HCT116 (cell line): ENCODE results near the gene MST1. TPM values are rescaled to one million over a fixed set of nuclear protein-coding genes. Genes with fewer than 3 reads are reported as not detected.

Experiments
- ATAC-seq: fragments of 200-7000 bp; cut with Tn5 transposase; 2 replicates; pipeline ENCODE4 v1.9.1; 2020; ENCODE audit warnings: mild to moderate bottlenecking, moderate library complexity
- BruUV-seq: library from RNA; stranded (reverse); fragments of 400-500 nt; replicated peaks from 2 replicates; lab custom pipeline; 2021; lab: Mats Ljungman, UMichigan
- CTCF ChIA-PET: fragments of 300-600 bp; sonication (Branson Sonifier 250); formaldehyde crosslinking; loops from one replicate; lab custom pipeline; 2021; ENCODE audit warnings: antibody characterized with exemption; lab: Charles Lee
- POLR2A ChIA-PET: fragments of 300-600, 350-600 bp; sonication (Branson Sonifier 250); formaldehyde crosslinking; loops from one replicate; lab custom pipeline; 2021; ENCODE audit warnings: antibody characterized with exemption; lab: Charles Lee
- RAD21 ChIA-PET, 2 experiments: fragments of 300-600 bp; sonication (Branson Sonifier 250); formaldehyde crosslinking; loops; one replicate each; lab custom pipeline; 2023; ENCODE audit warnings: low total read pairs in 2 of 2; ENCODE audit not compliant: uncharacterized antibody in 2 of 2, unreplicated experiment in 2 of 2, low non-redundant PET in 1 of 2; lab: Charles Lee
- DNase-seq: peaks from one replicate; pipeline ENCODE4 v3.0.0-alpha.2; 2010; ENCODE audit warnings: low read depth, low spot score
- H2AFZ ChIP-seq: fragments of 200-600 bp; shearing (Covaris generic), sonication (generic); 2 replicates; pipeline ENCODE4 v1.6.1; 2017; ENCODE audit warnings: low read depth, mixed run types, mixed read lengths, antibody characterized with exemption, low read length; ENCODE audit not compliant: poor library complexity, severe bottlenecking
- H3K27ac ChIP-seq: 2 replicates; pipeline ENCODE4 v1.5.1; 2012; ENCODE audit warnings: low read depth, low read length
- H3K27me3 ChIP-seq: fragments of 200-600 bp; sonication (generic); 2 replicates; pipeline ENCODE4 v1.6.1; 2016; ENCODE audit warnings: mixed run types, low read length, mixed read lengths; ENCODE audit not compliant: insufficient read depth
- H3K36me3 ChIP-seq, 2 experiments: fragments of 200-500 bp in 1 of 2; fragments of 200-600 bp in 1 of 2; sonication (Bioruptor generic) in 1 of 2; sonication (generic) in 1 of 2; 2 replicates each; pipeline versions ENCODE4 v1.5.1 to v1.6.1; 2014 to 2016; ENCODE audit warnings: low read length in 2 of 2, inconsistent platforms in 1 of 2, mixed read lengths in 1 of 2, mixed run types in 1 of 2; ENCODE audit not compliant: insufficient read depth in 2 of 2, control insufficient read depth in 1 of 2
- H3K4me1 ChIP-seq, 2 experiments: fragments of 200-600 bp in 1 of 2; sonication (generic) in 1 of 2; 2 replicates each; pipeline versions ENCODE4 v1.5.1 to v1.6.1; 2012 to 2017; ENCODE audit warnings: low read length in 2 of 2, inconsistent platforms in 1 of 2, mild to moderate bottlenecking in 1 of 2, mixed read lengths in 1 of 2, mixed run types in 1 of 2, moderate library complexity in 1 of 2; ENCODE audit not compliant: insufficient read depth in 2 of 2, control insufficient read depth in 1 of 2
- H3K4me2 ChIP-seq: fragments of 200-600 bp; sonication (generic); 2 replicates; pipeline ENCODE4 v1.6.1; 2017; ENCODE audit warnings: mixed run types, low read length, mixed read lengths
- H3K4me3 ChIP-seq, 2 experiments: fragments of 200-600 bp in 1 of 2; sonication (generic) in 1 of 2; replicated peaks in 1 of 2; 2 replicates each; pipeline ENCODE4 v1.5.1; 2011 to 2016; ENCODE audit warnings: low read length in 2 of 2, control low read depth in 1 of 2, low read depth in 1 of 2, mild to moderate bottlenecking in 1 of 2, mixed read lengths in 1 of 2, mixed run types in 1 of 2
- H3K79me2 ChIP-seq: fragments of 200-600 bp; sonication (generic); 2 replicates; pipeline ENCODE4 v1.6.1; 2017; ENCODE audit warnings: mild to moderate bottlenecking, mixed run types, low read length, moderate library complexity, mixed read lengths; ENCODE audit not compliant: insufficient read depth
- H3K9ac ChIP-seq: fragments of 200-600 bp; sonication (generic); 2 replicates; pipeline ENCODE4 v1.6.1; 2016; ENCODE audit warnings: low read length, mixed read lengths
- H3K9me2 ChIP-seq: fragments of 200-600 bp; sonication (generic), shearing (Covaris generic); 2 replicates; pipeline ENCODE4 v1.6.1; 2017; ENCODE audit warnings: mixed run types, mild to moderate bottlenecking, moderate library complexity; ENCODE audit not compliant: insufficient read depth
- H3K9me3 ChIP-seq, 2 experiments: fragments of 200-500 bp in 1 of 2; fragments of 200-600 bp in 1 of 2; sonication (Bioruptor generic) in 1 of 2; sonication (generic) in 1 of 2; 2 replicates each; pipeline ENCODE4 v1.6.1; 2014 to 2017; ENCODE audit warnings: low read length in 2 of 2, mixed read lengths in 2 of 2, inconsistent platforms in 1 of 2, low read depth in 1 of 2, mild to moderate bottlenecking in 1 of 2, mixed run types in 1 of 2, moderate library complexity in 1 of 2; ENCODE audit not compliant: control insufficient read depth in 1 of 2, insufficient read depth in 1 of 2
- H4K20me1 ChIP-seq: fragments of 200-600 bp; sonication (generic), shearing (Covaris generic); 2 replicates; pipeline ENCODE4 v1.6.1; 2017; ENCODE audit warnings: mixed run types, mild to moderate bottlenecking, moderate library complexity; ENCODE audit not compliant: insufficient read depth
- ELF1 ChIP-seq: IDR thresholded peaks from 2 replicates; pipeline ENCODE4 v1.6.1; 2012; ENCODE audit warnings: low read depth, borderline replicate concordance
- EZH2 ChIP-seq: fragments of 200-600 bp; sonication (generic); IDR thresholded peaks from 2 replicates; pipeline ENCODE4 v1.6.1; 2017; ENCODE audit warnings: antibody characterized with exemption, mixed run types
- FOSL1 ChIP-seq: IDR thresholded peaks from 2 replicates; pipeline ENCODE4 v1.6.1; 2012; ENCODE audit warnings: low read depth
- JUND ChIP-seq: IDR thresholded peaks from 2 replicates; pipeline ENCODE4 v1.6.1; 2012
- POLR2A ChIP-seq: IDR thresholded peaks from 2 replicates; pipeline ENCODE4 v1.7.0; 2011; ENCODE audit warnings: borderline replicate concordance; ENCODE audit not compliant: insufficient read depth, insufficient read length; ENCODE audit errors: extremely low read depth
- POLR2AphosphoS5 ChIP-seq: IDR thresholded peaks from 2 replicates; pipeline ENCODE4 v1.6.1; 2011; ENCODE audit warnings: mild to moderate bottlenecking, low read depth, low read length, moderate library complexity
- RAD21 ChIP-seq: IDR thresholded peaks from 2 replicates; pipeline ENCODE4 v1.6.1; 2012; ENCODE audit warnings: low read depth, mild to moderate bottlenecking
- SIN3A ChIP-seq: IDR thresholded peaks from 2 replicates; pipeline ENCODE4 v1.6.1; 2012; ENCODE audit warnings: low read depth
- SP1 ChIP-seq: IDR thresholded peaks from 2 replicates; pipeline ENCODE4 v1.6.1; 2012; ENCODE audit warnings: low read depth
- SRF ChIP-seq: IDR thresholded peaks from 2 replicates; pipeline ENCODE4 v1.6.1; 2012; ENCODE audit warnings: low read depth
- TCF7L2 ChIP-seq: IDR thresholded peaks from 2 replicates; pipeline ENCODE4 v1.7.0; 2011; ENCODE audit warnings: borderline replicate concordance, inconsistent platforms; ENCODE audit not compliant: insufficient read depth, insufficient read length; ENCODE audit errors: extremely low read depth
- YY1 ChIP-seq: IDR thresholded peaks from 2 replicates; pipeline ENCODE4 v1.6.1; 2011; ENCODE audit warnings: low read length, low read depth, moderate library complexity, mild to moderate bottlenecking; ENCODE audit not compliant: insufficient replicate concordance; ENCODE audit errors: extremely low read depth
- ZFX ChIP-seq: fragments of 450-650 bp; IDR thresholded peaks from 2 replicates; pipeline ENCODE4 v1.6.1; 2017
- ZNF274 ChIP-seq: fragments of 200-500 bp; sonication (Bioruptor generic); IDR thresholded peaks from 2 replicates; pipeline ENCODE4 v1.6.1; 2014; ENCODE audit warnings: mild to moderate bottlenecking, low read depth, low read length, inconsistent platforms
- intact Hi-C: fragments of 100-400 bp; cut with micrococcal nuclease; formaldehyde crosslinking; loops from 2 replicates; pipeline ENCODE4 v1.10.0; 2022
- total RNA-seq: library from RNA; stranded (reverse); gene quantifications from one replicate; pipeline ENCODE4 v1.2.1, GENCODE V29; 2021; ENCODE audit not compliant: unreplicated experiment
- TF ChIP-seq, protein P1 (sequence below), 3 experiments: fragments of 200-600 bp in 1 of 3; sonication (generic) in 1 of 3; IDR thresholded peaks in 2 of 3; conservative IDR thresholded peaks in 1 of 3; 2 replicates each; pipeline ENCODE4 v1.5.1; 2012 to 2017; ENCODE audit warnings: low read depth in 2 of 3, low read length in 2 of 3, antibody characterized with exemption in 1 of 3, borderline replicate concordance in 1 of 3, control low read depth in 1 of 3, mild to moderate bottlenecking in 1 of 3, mixed read lengths in 1 of 3, mixed run types in 1 of 3, moderate library complexity in 1 of 3; ENCODE audit not compliant: insufficient read depth in 1 of 3
- TF ChIP-seq, protein P2 (sequence below): IDR thresholded peaks from 2 replicates; pipeline ENCODE4 v1.6.1; 2012
- TF ChIP-seq, protein P3 (sequence below): IDR thresholded peaks from 2 replicates; pipeline ENCODE4 v1.6.1; 2012
- TF ChIP-seq, protein P4 (sequence below): IDR thresholded peaks from 2 replicates; pipeline ENCODE4 v1.6.1; 2012; ENCODE audit warnings: low read depth
- TF ChIP-seq, protein P5 (sequence below): IDR thresholded peaks from 2 replicates; pipeline ENCODE4 v1.6.1; 2011; ENCODE audit warnings: mild to moderate bottlenecking, low read length, moderate library complexity; ENCODE audit not compliant: insufficient replicate concordance; ENCODE audit errors: extremely low read depth

MST1 gene
- total RNA-seq, 1 experiment from 2014 or later, result 15.4 TPM

DNA sequence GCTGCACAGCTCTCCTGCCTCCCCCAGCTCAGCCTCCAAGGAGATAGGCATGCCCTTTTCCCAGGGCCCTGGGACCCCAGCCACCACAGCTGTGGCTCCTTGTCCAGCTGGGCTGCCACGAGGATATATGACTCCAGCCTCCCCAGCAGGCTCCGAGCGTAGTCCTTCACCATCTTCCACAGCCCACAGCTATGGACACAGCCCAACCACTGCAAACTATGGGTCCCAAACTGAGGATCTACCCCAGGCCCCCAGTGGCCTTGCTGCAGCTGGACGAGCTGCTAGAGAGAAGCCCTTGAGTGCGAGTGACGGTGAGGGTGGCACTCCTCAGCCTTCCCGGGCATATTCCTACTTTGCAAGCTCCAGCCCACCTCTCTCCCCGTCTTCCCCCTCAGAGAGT lies 35.7 kb downstream of the MST1 start:
- no peaks in the 10 kb centered on the region for H3K79me2 ChIP-seq
- no peak overlapping the region for H3K9ac ChIP-seq
- H3K4me2 ChIP-seq, result no peak overlapping the region
- RAD21 ChIA-PET, result no interaction called here
- POLR2A ChIA-PET, result no interaction called here
- H4K20me1 ChIP-seq, result no peaks in the 10 kb centered on the region
- CTCF ChIA-PET, result no interaction called here
- H3K4me3 ChIP-seq, result no peak overlapping the region
- H3K9me3 ChIP-seq, result no peaks in the 10 kb centered on the region
- TF ChIP-seq, protein P1, sequence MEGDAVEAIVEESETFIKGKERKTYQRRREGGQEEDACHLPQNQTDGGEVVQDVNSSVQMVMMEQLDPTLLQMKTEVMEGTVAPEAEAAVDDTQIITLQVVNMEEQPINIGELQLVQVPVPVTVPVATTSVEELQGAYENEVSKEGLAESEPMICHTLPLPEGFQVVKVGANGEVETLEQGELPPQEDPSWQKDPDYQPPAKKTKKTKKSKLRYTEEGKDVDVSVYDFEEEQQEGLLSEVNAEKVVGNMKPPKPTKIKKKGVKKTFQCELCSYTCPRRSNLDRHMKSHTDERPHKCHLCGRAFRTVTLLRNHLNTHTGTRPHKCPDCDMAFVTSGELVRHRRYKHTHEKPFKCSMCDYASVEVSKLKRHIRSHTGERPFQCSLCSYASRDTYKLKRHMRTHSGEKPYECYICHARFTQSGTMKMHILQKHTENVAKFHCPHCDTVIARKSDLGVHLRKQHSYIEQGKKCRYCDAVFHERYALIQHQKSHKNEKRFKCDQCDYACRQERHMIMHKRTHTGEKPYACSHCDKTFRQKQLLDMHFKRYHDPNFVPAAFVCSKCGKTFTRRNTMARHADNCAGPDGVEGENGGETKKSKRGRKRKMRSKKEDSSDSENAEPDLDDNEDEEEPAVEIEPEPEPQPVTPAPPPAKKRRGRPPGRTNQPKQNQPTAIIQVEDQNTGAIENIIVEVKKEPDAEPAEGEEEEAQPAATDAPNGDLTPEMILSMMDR (IDR thresholded peaks at IDR 0.05 in 2 of 3, conservative IDR thresholded peaks at IDR 0.05 in 1 of 3; ENCODE audit: borderline replicate concordance in 1 of 3, insufficient read depth in 1 of 3, low read depth in 2 of 3, low read length in 2 of 3), result no peak
- TF ChIP-seq ZNF274 (no peak), POLR2AphosphoS5 (no peak), YY1 (no peak), TCF7L2 (no peak), EZH2 (no peak), RAD21 (no peak), SRF (no peak), POLR2A (no peak), SP1 (no peak), JUND (no peak), ELF1 (no peak), SIN3A (no peak), ZFX (no peak), FOSL1 (no peak)
- TF ChIP-seq, protein P2, sequence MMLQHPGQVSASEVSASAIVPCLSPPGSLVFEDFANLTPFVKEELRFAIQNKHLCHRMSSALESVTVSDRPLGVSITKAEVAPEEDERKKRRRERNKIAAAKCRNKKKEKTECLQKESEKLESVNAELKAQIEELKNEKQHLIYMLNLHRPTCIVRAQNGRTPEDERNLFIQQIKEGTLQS, result no peak
- TF ChIP-seq, protein P3, sequence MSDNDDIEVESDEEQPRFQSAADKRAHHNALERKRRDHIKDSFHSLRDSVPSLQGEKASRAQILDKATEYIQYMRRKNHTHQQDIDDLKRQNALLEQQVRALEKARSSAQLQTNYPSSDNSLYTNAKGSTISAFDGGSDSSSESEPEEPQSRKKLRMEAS, result no peak
- TF ChIP-seq, protein P4, sequence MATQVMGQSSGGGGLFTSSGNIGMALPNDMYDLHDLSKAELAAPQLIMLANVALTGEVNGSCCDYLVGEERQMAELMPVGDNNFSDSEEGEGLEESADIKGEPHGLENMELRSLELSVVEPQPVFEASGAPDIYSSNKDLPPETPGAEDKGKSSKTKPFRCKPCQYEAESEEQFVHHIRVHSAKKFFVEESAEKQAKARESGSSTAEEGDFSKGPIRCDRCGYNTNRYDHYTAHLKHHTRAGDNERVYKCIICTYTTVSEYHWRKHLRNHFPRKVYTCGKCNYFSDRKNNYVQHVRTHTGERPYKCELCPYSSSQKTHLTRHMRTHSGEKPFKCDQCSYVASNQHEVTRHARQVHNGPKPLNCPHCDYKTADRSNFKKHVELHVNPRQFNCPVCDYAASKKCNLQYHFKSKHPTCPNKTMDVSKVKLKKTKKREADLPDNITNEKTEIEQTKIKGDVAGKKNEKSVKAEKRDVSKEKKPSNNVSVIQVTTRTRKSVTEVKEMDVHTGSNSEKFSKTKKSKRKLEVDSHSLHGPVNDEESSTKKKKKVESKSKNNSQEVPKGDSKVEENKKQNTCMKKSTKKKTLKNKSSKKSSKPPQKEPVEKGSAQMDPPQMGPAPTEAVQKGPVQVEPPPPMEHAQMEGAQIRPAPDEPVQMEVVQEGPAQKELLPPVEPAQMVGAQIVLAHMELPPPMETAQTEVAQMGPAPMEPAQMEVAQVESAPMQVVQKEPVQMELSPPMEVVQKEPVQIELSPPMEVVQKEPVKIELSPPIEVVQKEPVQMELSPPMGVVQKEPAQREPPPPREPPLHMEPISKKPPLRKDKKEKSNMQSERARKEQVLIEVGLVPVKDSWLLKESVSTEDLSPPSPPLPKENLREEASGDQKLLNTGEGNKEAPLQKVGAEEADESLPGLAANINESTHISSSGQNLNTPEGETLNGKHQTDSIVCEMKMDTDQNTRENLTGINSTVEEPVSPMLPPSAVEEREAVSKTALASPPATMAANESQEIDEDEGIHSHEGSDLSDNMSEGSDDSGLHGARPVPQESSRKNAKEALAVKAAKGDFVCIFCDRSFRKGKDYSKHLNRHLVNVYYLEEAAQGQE, result no peak
- TF ChIP-seq, protein P5, sequence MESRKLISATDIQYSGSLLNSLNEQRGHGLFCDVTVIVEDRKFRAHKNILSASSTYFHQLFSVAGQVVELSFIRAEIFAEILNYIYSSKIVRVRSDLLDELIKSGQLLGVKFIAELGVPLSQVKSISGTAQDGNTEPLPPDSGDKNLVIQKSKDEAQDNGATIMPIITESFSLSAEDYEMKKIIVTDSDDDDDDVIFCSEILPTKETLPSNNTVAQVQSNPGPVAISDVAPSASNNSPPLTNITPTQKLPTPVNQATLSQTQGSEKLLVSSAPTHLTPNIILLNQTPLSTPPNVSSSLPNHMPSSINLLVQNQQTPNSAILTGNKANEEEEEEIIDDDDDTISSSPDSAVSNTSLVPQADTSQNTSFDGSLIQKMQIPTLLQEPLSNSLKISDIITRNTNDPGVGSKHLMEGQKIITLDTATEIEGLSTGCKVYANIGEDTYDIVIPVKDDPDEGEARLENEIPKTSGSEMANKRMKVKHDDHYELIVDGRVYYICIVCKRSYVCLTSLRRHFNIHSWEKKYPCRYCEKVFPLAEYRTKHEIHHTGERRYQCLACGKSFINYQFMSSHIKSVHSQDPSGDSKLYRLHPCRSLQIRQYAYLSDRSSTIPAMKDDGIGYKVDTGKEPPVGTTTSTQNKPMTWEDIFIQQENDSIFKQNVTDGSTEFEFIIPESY, result no peak
- TF ChIP-seq, all 23 proteins: peak for 0
- H3K27me3 ChIP-seq, result no peaks in the 10 kb centered on the region
- no peaks in the 10 kb centered on the region for H3K9me2 ChIP-seq
- ATAC-seq (no peak), DNase-seq (no peak)
- H2AFZ ChIP-seq, result no peak overlapping the region
- no TSS peak for BruUV-seq
- no peak overlapping the region for H3K27ac ChIP-seq
- intact Hi-C loops, result no loop called here
- H3K4me1 ChIP-seq, result peaks cover 0 to 7% of the 10 kb centered on the region in 2 experiments; a peak in 1 of 4 replicates
- no peaks in the 10 kb centered on the region for H3K36me3 ChIP-seq
